ENCODE data around the gene RDH13. TPM values are rescaled to one million over a fixed set of nuclear protein-coding genes. Genes with fewer than 3 reads are reported as not detected.

The RDH13 gene
- total and polyA plus RNA-seq, 4 experiments from 2014 or later = 3.3 to 27.4 (median 19.8) TPM

GRCh38 chr19:55090564-55090963 is 27.6 kb upstream of the RDH13 start:
- no peak for DNase-seq
- Histone ChIP-seq H3K4me1 (ENCODE audit: insufficient read depth, low read length) (peaks cover 22% of the 10 kb centered on the region), H3K36me3 (ENCODE audit: insufficient read depth, low read length) (peaks cover 8% of the 10 kb centered on the region), H3K27ac (ENCODE audit: low read depth, low read length) (no peak overlapping the region), H3K9me3 (ENCODE audit: control insufficient read depth in 1 of 2, low read length in 2 of 2) (no peaks in the 10 kb centered on the region), H3K4me3 (ENCODE audit: low read length in 2 of 2) (no peak overlapping the region), H3K27me3 (ENCODE audit: insufficient read depth, low read length) (peaks cover 12% of the 10 kb centered on the region)
- Mint-ChIP-seq H3K4me3 (no peak overlapping the region), H3K9me3 (peaks cover 0 to 2% (median 0%) of the 10 kb centered on the region in 8 donors), H3K27ac (no peak overlapping the region), H3K36me3 (peaks cover 15% of the 10 kb centered on the region in 2 donors), H3K27me3 (peaks cover 14 to 27% of the 10 kb centered on the region in 2 donors), H3K4me1 (peaks cover 12 to 30% (median 18%) of the 10 kb centered on the region in 4 donors)
- POLR2A ChIA-PET (ENCODE audit: partially characterized antibody) = no interaction called here
- CTCF ChIA-PET (ENCODE audit: partially characterized antibody) = no interaction called here
- intact Hi-C loops (cut with micrococcal nuclease) = no loop called here

- Histone ChIP-seq H3K4me1 (ENCODE audit: insufficient read depth, low read length) (peaks cover 22% of the 10 kb centered on the region), H3K9me3 (ENCODE audit: control insufficient read depth in 1 of 2, low read length in 2 of 2) (no peaks in the 10 kb centered on the region), H3K27ac (ENCODE audit: low read depth, low read length) (no peak overlapping the region), H3K36me3 (ENCODE audit: insufficient read depth, low read length) (peaks cover 2% of the 10 kb centered on the region), H3K4me3 (ENCODE audit: low read length in 2 of 2) (no peak overlapping the region), H3K27me3 (ENCODE audit: insufficient read depth, low read length) (peaks cover 12% of the 10 kb centered on the region)
- Mint-ChIP-seq H3K36me3 (peaks cover 11% of the 10 kb centered on the region in 2 donors), H3K4me3 (peak overlapping the region in 1 of 8 donors; percentile 70), H3K27me3 (peaks cover 17 to 36% of the 10 kb centered on the region in 2 donors), H3K4me1 (peaks cover 12 to 30% (median 18%) of the 10 kb centered on the region in 4 donors), H3K9me3 (peaks cover 0 to 2% (median 0%) of the 10 kb centered on the region in 8 donors), H3K27ac (peak overlapping the region in 4 of 7 donors; percentile 14 to 71 (median 36))
- no peak for DNase-seq
- CTCF ChIA-PET (ENCODE audit: partially characterized antibody) = interaction anchor here (0.6 to 2.6 kb wide), 12 partner anchors 9 to 544 kb away, joined by 3 to 11 read pairs (median 4); partner anchors contain the start of genes PPP1R12C and RDH13
- intact Hi-C loops (cut with micrococcal nuclease) = loop anchor here (2.0 kb wide), 1 partner anchor 27 kb away; the partner anchor contains the start of gene PPP1R12C
- POLR2A ChIA-PET (ENCODE audit: partially characterized antibody) = interaction anchor here (0.9 to 2.9 kb wide), 5 partner anchors 9 to 582 kb away, joined by 3 to 12 read pairs (median 3); partner anchors contain the start of genes PPP1R12C and RDH13
Measured at GRCh38 chr19:55089342-55089944, 26.5 kb upstream of the RDH13 start.

- Mint-ChIP-seq H3K36me3 (peaks cover 11% of the 10 kb centered on the region in 2 donors), H3K27me3 (peaks cover 23 to 41% of the 10 kb centered on the region in 2 donors), H3K4me3 (peak overlapping the region; percentile 18 to 89 (median 68)), H3K9me3 (peaks cover 0 to 2% (median 0%) of the 10 kb centered on the region in 8 donors), H3K27ac (peak overlapping the region in 2 of 7 donors; percentile 68 to 71), H3K4me1 (peaks cover 12 to 35% (median 18%) of the 10 kb centered on the region in 4 donors)
- H3K27me3 ChIP-seq (ENCODE audit: insufficient read depth, low read length) = peaks cover 12% of the 10 kb centered on the region
- intact Hi-C loops (cut with micrococcal nuclease) = loop anchor here (2.0 kb wide), 1 partner anchor 28 kb away; the partner anchor contains the start of gene PPP1R12C
- H3K4me1 ChIP-seq (ENCODE audit: insufficient read depth, low read length) = peaks cover 22% of the 10 kb centered on the region
- peak; percentile 56 to 71 (median 59) for DNase-seq
- ChIA-PET POLR2A (ENCODE audit: partially characterized antibody) (interaction anchor here (0.9 to 2.9 kb wide), 5 partner anchors 8 to 583 kb away, joined by 3 to 12 read pairs (median 3); partner anchors contain the start of genes PPP1R12C and RDH13), CTCF (ENCODE audit: partially characterized antibody) (interaction anchor here (0.6 to 2.6 kb wide), 21 partner anchors 8 to 544 kb away, joined by 3 to 11 read pairs (median 4); partner anchors contain the start of genes PPP1R12C and RDH13)
- H3K36me3 ChIP-seq (ENCODE audit: insufficient read depth, low read length) = no peaks in the 10 kb centered on the region
- H3K4me3 ChIP-seq (ENCODE audit: low read length in 2 of 2) = no peak overlapping the region
- no peaks in the 10 kb centered on the region for H3K9me3 ChIP-seq (ENCODE audit: control insufficient read depth in 1 of 2, low read length in 2 of 2)
- no peak overlapping the region for H3K27ac ChIP-seq (ENCODE audit: low read depth, low read length)
Measured at GRCh38 chr19:55088543-55089341, 25.8 kb upstream of the RDH13 start.

- Mint-ChIP-seq H3K27ac (peak overlapping the region in 3 of 7 donors; percentile 6 to 75 (median 68)), H3K9me3 (peaks cover 0 to 2% (median 0%) of the 10 kb centered on the region in 8 donors), H3K4me3 (peak overlapping the region; percentile 21 to 89 (median 72)), H3K27me3 (peaks cover 24 to 41% of the 10 kb centered on the region in 2 donors), H3K4me1 (peaks cover 12 to 35% (median 18%) of the 10 kb centered on the region in 4 donors), H3K36me3 (peaks cover 11% of the 10 kb centered on the region in 2 donors)
- H3K4me3 ChIP-seq (ENCODE audit: low read length in 2 of 2) = no peak overlapping the region
- intact Hi-C loops (cut with micrococcal nuclease) = loop anchor here (2.0 kb wide), 1 partner anchor 29 kb away; the partner anchor contains the start of gene PPP1R12C
- POLR2A ChIA-PET (ENCODE audit: partially characterized antibody) = interaction anchor here (2.9 kb wide), 1 partner anchor 30 kb away, joined by 12 read pairs; the partner anchor contains the start of gene PPP1R12C
- no peak for DNase-seq
- no peak overlapping the region for H3K27ac ChIP-seq (ENCODE audit: low read depth, low read length)
- peaks cover 12% of the 10 kb centered on the region for H3K27me3 ChIP-seq (ENCODE audit: insufficient read depth, low read length)
- H3K4me1 ChIP-seq (ENCODE audit: insufficient read depth, low read length) = peaks cover 22% of the 10 kb centered on the region
- H3K9me3 ChIP-seq (ENCODE audit: control insufficient read depth in 1 of 2, low read length in 2 of 2) = no peaks in the 10 kb centered on the region
- H3K36me3 ChIP-seq (ENCODE audit: insufficient read depth, low read length) = no peaks in the 10 kb centered on the region
- CTCF ChIA-PET (ENCODE audit: partially characterized antibody) = interaction anchor here (0.6 to 2.6 kb wide), 14 partner anchors 8 to 545 kb away, joined by 3 to 11 read pairs (median 4); partner anchors contain the start of gene RDH13
Measured at GRCh38 chr19:55088021-55088451, 25.1 kb upstream of the RDH13 start.

GRCh38 chr19:55087542-55087901 is 24.6 kb upstream of the RDH13 start:
- Mint-ChIP-seq H3K4me3 (peak overlapping the region; percentile 47 to 89 (median 69)), H3K27me3 (peaks cover 26 to 43% of the 10 kb centered on the region in 2 donors), H3K9me3 (peaks cover 0 to 2% (median 0%) of the 10 kb centered on the region in 8 donors), H3K36me3 (peaks cover 11% of the 10 kb centered on the region in 2 donors), H3K4me1 (peaks cover 14 to 38% (median 21%) of the 10 kb centered on the region in 4 donors), H3K27ac (no peak overlapping the region)
- POLR2A ChIA-PET (ENCODE audit: partially characterized antibody) = interaction anchor here (1.0 to 2.9 kb wide), 2 partner anchors 25 to 30 kb away, joined by 5 to 12 read pairs; partner anchors contain the start of genes PPP1R12C and RDH13
- Histone ChIP-seq H3K27ac (ENCODE audit: low read depth, low read length) (no peak overlapping the region), H3K36me3 (ENCODE audit: insufficient read depth, low read length) (no peaks in the 10 kb centered on the region), H3K27me3 (ENCODE audit: insufficient read depth, low read length) (peaks cover 12% of the 10 kb centered on the region), H3K9me3 (ENCODE audit: control insufficient read depth in 1 of 2, low read length in 2 of 2) (no peaks in the 10 kb centered on the region), H3K4me3 (ENCODE audit: low read length in 2 of 2) (peak overlapping the region in 1 of 2 donors; percentile 11), H3K4me1 (ENCODE audit: insufficient read depth, low read length) (peaks cover 23% of the 10 kb centered on the region)
- CTCF ChIA-PET (ENCODE audit: partially characterized antibody) = interaction anchor here (0.7 to 2.6 kb wide), 9 partner anchors 12 to 332 kb away, joined by 3 to 11 read pairs (median 4); partner anchors contain the start of gene RDH13
- intact Hi-C loops (cut with micrococcal nuclease) = no loop called here
- no peak for DNase-seq

GRCh38 chr19:55086730-55087541 is 24.0 kb upstream of the RDH13 start:
- peak overlapping the region; percentile 47 to 89 (median 69) for H3K4me3 Mint-ChIP-seq
- H3K27me3 Mint-ChIP-seq = peaks cover 27 to 45% of the 10 kb centered on the region in 2 donors
- intact Hi-C loops (cut with micrococcal nuclease) = no loop called here
- Histone ChIP-seq H3K27me3 (ENCODE audit: insufficient read depth, low read length) (peaks cover 12% of the 10 kb centered on the region), H3K9me3 (ENCODE audit: control insufficient read depth in 1 of 2, low read length in 2 of 2) (no peaks in the 10 kb centered on the region), H3K36me3 (ENCODE audit: insufficient read depth, low read length) (no peaks in the 10 kb centered on the region), H3K27ac (ENCODE audit: low read depth, low read length) (no peak overlapping the region), H3K4me3 (ENCODE audit: low read length in 2 of 2) (peak overlapping the region in 1 of 2 donors; percentile 11), H3K4me1 (ENCODE audit: insufficient read depth, low read length) (peaks cover 29% of the 10 kb centered on the region)
- H3K4me1 Mint-ChIP-seq = peaks cover 15 to 42% (median 25%) of the 10 kb centered on the region in 4 donors
- peaks cover 0 to 2% (median 0%) of the 10 kb centered on the region in 8 donors for H3K9me3 Mint-ChIP-seq
- ChIA-PET POLR2A (ENCODE audit: partially characterized antibody) (interaction anchor here (1.0 to 2.9 kb wide), 3 partner anchors 24 to 547 kb away, joined by 3 to 12 read pairs (median 5); partner anchors contain the start of genes PPP1R12C and RDH13), CTCF (ENCODE audit: partially characterized antibody) (interaction anchor here (1.2 to 2.6 kb wide), 6 partner anchors 19 to 331 kb away, joined by 3 to 11 read pairs (median 6); partner anchors contain the start of gene RDH13)
- no peak overlapping the region for H3K27ac Mint-ChIP-seq
- peaks cover 11% of the 10 kb centered on the region in 2 donors for H3K36me3 Mint-ChIP-seq
- DNase-seq = peak in 2 of 5 donors; percentile 26 to 64

Data from CD4-positive, alpha-beta memory T cell (primary cell).